CD14-positive monocyte (primary cell): ENCODE data around the gene SNAP47. TPM values are rescaled to one million over a fixed set of nuclear protein-coding genes. Genes with fewer than 3 reads are reported as not detected.

Experiments
- DNase-seq, 3 donors: peaks; one replicate each; pipeline ENCODE4 v3.0.0-alpha.2; 2011 to 2022
- H2AFZ ChIP-seq: 2 replicates; pipeline ENCODE4 v1.6.0; 2012; ENCODE audit warnings: mild to moderate bottlenecking, low read depth, low read length, inconsistent platforms; ENCODE audit not compliant: insufficient read depth, poor library complexity, severe bottlenecking
- H3K27ac ChIP-seq, 2 donors: 1 replicate in 1 of 2; 2 replicates in 1 of 2; pipeline ENCODE4 v1.5.1; 2012 to 2013; ENCODE audit warnings: low read length in 2 of 2, control low read depth in 1 of 2, inconsistent platforms in 1 of 2, low read depth in 1 of 2, mild to moderate bottlenecking in 1 of 2
- H3K27me3 ChIP-seq, 2 donors: one replicate each; pipeline versions ENCODE4 v1.6.0 to v1.6.1; 2011 to 2013; ENCODE audit warnings: low read length in 2 of 2; ENCODE audit not compliant: control insufficient read depth in 2 of 2, insufficient read depth in 2 of 2
- H3K36me3 ChIP-seq, 2 donors: replicated peaks in 1 of 2; 1 replicate in 1 of 2; 2 replicates in 1 of 2; pipeline versions ENCODE4 v1.5.1 to v1.6.1; 2012 to 2013; ENCODE audit warnings: low read length in 2 of 2, control low read depth in 1 of 2, inconsistent platforms in 1 of 2, mild to moderate bottlenecking in 1 of 2; ENCODE audit not compliant: insufficient read depth in 2 of 2, control insufficient read depth in 1 of 2
- H3K4me1 ChIP-seq, 2 donors: 1 replicate in 1 of 2; 2 replicates in 1 of 2; pipeline versions ENCODE4 v1.5.1 to v1.6.1; 2012 to 2013; ENCODE audit warnings: low read length in 2 of 2, control low read depth in 1 of 2, inconsistent platforms in 1 of 2, mild to moderate bottlenecking in 1 of 2, moderate library complexity in 1 of 2; ENCODE audit not compliant: insufficient read depth in 2 of 2, control insufficient read depth in 1 of 2
- H3K4me2 ChIP-seq: replicated peaks from 2 replicates; pipeline ENCODE3; 2012; ENCODE audit warnings: low read length, moderate library complexity, mild to moderate bottlenecking; ENCODE audit not compliant: poor library complexity, severe bottlenecking; ENCODE audit errors: extremely low read depth
- H3K4me3 ChIP-seq, 3 experiments: fragments of 200-600 bp in 1 of 3; sonication (generic) in 1 of 3; replicated peaks in 1 of 3; 1 replicate in 2 of 3; 2 replicates in 1 of 3; pipeline ENCODE4 v1.5.1; 2011 to 2013; ENCODE audit warnings: low read length in 3 of 3, mild to moderate bottlenecking in 3 of 3, control low read depth in 2 of 3, low read depth in 2 of 3, inconsistent platforms in 1 of 3, moderate library complexity in 1 of 3
- H3K79me2 ChIP-seq: 2 replicates; pipeline ENCODE4 v1.6.0; 2012; ENCODE audit warnings: mild to moderate bottlenecking, control low read depth, inconsistent platforms, low read length, moderate library complexity; ENCODE audit not compliant: insufficient read depth
- H3K9ac ChIP-seq: 2 replicates; pipeline ENCODE4 v1.6.0; 2017; ENCODE audit warnings: low read length, mild to moderate bottlenecking; ENCODE audit not compliant: insufficient read depth, poor library complexity, severe bottlenecking
- H3K9me3 ChIP-seq, 2 donors: replicated peaks in 1 of 2; 1 replicate in 1 of 2; 2 replicates in 1 of 2; pipeline versions ENCODE4 v1.5.1 to v1.6.1; 2012 to 2013; ENCODE audit warnings: low read length in 2 of 2, control low read depth in 1 of 2; ENCODE audit not compliant: control insufficient read depth in 1 of 2, insufficient read depth in 1 of 2
- H4K20me1 ChIP-seq: 2 replicates; pipeline ENCODE4 v1.6.0; 2012; ENCODE audit warnings: mild to moderate bottlenecking, low read length, control low read depth, moderate library complexity; ENCODE audit not compliant: insufficient read depth
- H3K27ac Mint-ChIP-seq, 7 donors: one replicate each; pipeline ENCODE4 v1.8.0; 2020; ENCODE audit warnings: mild to moderate bottlenecking in 7 of 7, mixed read lengths in 7 of 7, moderate library complexity in 6 of 7, inconsistent platforms in 2 of 7
- H3K27me3 Mint-ChIP-seq, 3 donors: one replicate each; pipeline ENCODE4 v1.8.0; 2021 to 2022; ENCODE audit warnings: low read depth in 3 of 3, mild to moderate bottlenecking in 3 of 3, mixed read lengths in 3 of 3, moderate library complexity in 3 of 3, inconsistent platforms in 1 of 3
- H3K36me3 Mint-ChIP-seq, 2 donors: one replicate each; pipeline ENCODE4 v1.8.0; 2020; ENCODE audit warnings: mixed read lengths in 2 of 2, inconsistent platforms in 1 of 2, mild to moderate bottlenecking in 1 of 2
- H3K4me1 Mint-ChIP-seq: one replicate; pipeline ENCODE4 v1.8.0; 2020; ENCODE audit warnings: mild to moderate bottlenecking, mixed read lengths
- H3K4me3 Mint-ChIP-seq, 2 donors: one replicate each; pipeline ENCODE4 v1.8.0; 2020; ENCODE audit warnings: mild to moderate bottlenecking in 2 of 2, mixed read lengths in 2 of 2, moderate library complexity in 1 of 2
- H3K9me3 Mint-ChIP-seq, 7 donors: one replicate each; pipeline ENCODE4 v1.8.0; 2020 to 2022; ENCODE audit warnings: mixed read lengths in 7 of 7, mild to moderate bottlenecking in 6 of 7, moderate library complexity in 6 of 7, inconsistent platforms in 2 of 7
- CTCF ChIP-seq: fragments of 200-600 bp; IDR thresholded peaks from one replicate; pipeline ENCODE4 v1.8.0; 2022; ENCODE audit warnings: antibody characterized with exemption, mild to moderate bottlenecking
- WGBS: methylation state at CpG from one replicate; pipeline ENCODE4 v1.1.5; 2013; ENCODE audit warnings: missing lambda C conversion rate; ENCODE audit not compliant: insufficient coverage; 5-methylcytosine and 5-hydroxymethylcytosine counted together
- intact Hi-C, 2 donors: fragments of 100-400 bp; cut with micrococcal nuclease; formaldehyde crosslinking; loops; one replicate each; pipeline versions ENCODE4 v1.15.0 to v1.15.1; 2023
- polyA plus RNA-seq, 3 donors: library from polyadenylated mRNA; depleted of rRNA in 1 of 3; unstranded in 2 of 3; stranded (reverse) in 1 of 3; fragments of 300-500 nt in 2 of 3; fragments of >200 nt in 1 of 3; fragmentation: Illumina TruSeq in 2 of 3; gene quantifications; 1 replicate in 2 of 3; 2 replicates in 1 of 3; pipeline ENCODE4 v1.2.3, GENCODE V29; 2012 to 2021

The SNAP47 gene
- polyA plus RNA-seq, 3 donors, result 15.4 to 25.0 (median 20.5) TPM

- Mint-ChIP-seq H3K27ac (peak overlapping the region in 3 of 7 donors; percentile 19 to 65 (median 42)), H3K4me1 (peaks cover 16% of the 10 kb centered on the region), H3K27me3 (peaks cover 36 to 45% (median 39%) of the 10 kb centered on the region in 3 donors), H3K9me3 (peaks cover 0 to 6% (median 0%) of the 10 kb centered on the region in 7 donors), H3K4me3 (peak overlapping the region; percentile 88 to 92), H3K36me3 (no peaks in the 10 kb centered on the region)
- no peaks in the 10 kb centered on the region for H3K36me3 ChIP-seq
- 87% methylated on average over 17 of the region's 23 CpGs for WGBS
- DNase-seq, result no peak
- peak overlapping the region; percentile 81 for H3K4me2 ChIP-seq
- H3K4me1 ChIP-seq, result peaks cover 19 to 23% of the 10 kb centered on the region in 2 donors
- intact Hi-C loops, result loop anchor here in 1 of 2 donors (5.0 kb wide), 1 partner anchor 383 kb away; no protein-coding TSS in a partner anchor
- H3K79me2 ChIP-seq, result no peaks in the 10 kb centered on the region
- TF ChIP-seq CTCF, result no peak
- peaks cover 6 to 41% of the 10 kb centered on the region in 2 donors for H3K27me3 ChIP-seq
- peaks cover 0 to 3% of the 10 kb centered on the region in 2 donors for H3K9me3 ChIP-seq
- H3K27ac ChIP-seq, result no peak overlapping the region
- no peak overlapping the region for H3K9ac ChIP-seq
- H3K4me3 ChIP-seq, result peak overlapping the region in 1 of 3 experiments; percentile 84
- no peaks in the 10 kb centered on the region for H4K20me1 ChIP-seq
- no peak overlapping the region for H2AFZ ChIP-seq
Observed at GRCh38 chr1:227789084-227790033, 54.1 kb downstream of the SNAP47 start.

- H3K4me1 Mint-ChIP-seq, result peaks cover 16% of the 10 kb centered on the region
- Histone ChIP-seq H2AFZ (no peak overlapping the region), H3K79me2 (no peaks in the 10 kb centered on the region), H3K27me3 (peaks cover 5 to 39% of the 10 kb centered on the region in 2 donors), H3K9me3 (peaks cover 0 to 3% of the 10 kb centered on the region in 2 donors), H3K27ac (no peak overlapping the region), H3K4me1 (peaks cover 19 to 23% of the 10 kb centered on the region in 2 donors), H3K4me2 (no peak overlapping the region), H4K20me1 (no peaks in the 10 kb centered on the region), H3K4me3 (no peak overlapping the region), H3K36me3 (no peaks in the 10 kb centered on the region), H3K9ac (no peak overlapping the region)
- H3K4me3 Mint-ChIP-seq, result no peak overlapping the region
- no peak for DNase-seq
- no peaks in the 10 kb centered on the region for H3K36me3 Mint-ChIP-seq
- H3K27ac Mint-ChIP-seq, result no peak overlapping the region
- intact Hi-C loops, result no loop called here
- 95% methylated on average over 2 of the region's 2 CpGs for WGBS
- TF ChIP-seq CTCF, result no peak
- H3K9me3 Mint-ChIP-seq, result peaks cover 0 to 6% (median 0%) of the 10 kb centered on the region in 7 donors
- peaks cover 35 to 41% (median 35%) of the 10 kb centered on the region in 3 donors for H3K27me3 Mint-ChIP-seq
Observed at GRCh38 chr1:227790034-227790400, 54.8 kb downstream of the SNAP47 start.
